NT2/D1 (cell line): ENCODE data around the gene PHLDB3.

Source experiments
- SUZ12 ChIP-seq: IDR thresholded peaks from 2 replicates; pipeline ENCODE4 v1.6.1; 2011; ENCODE audit not compliant: insufficient read length, insufficient read depth; ENCODE audit errors: extremely low read depth
- YY1 ChIP-seq: IDR thresholded peaks from 2 replicates; pipeline ENCODE4 v1.6.1; 2011; ENCODE audit not compliant: insufficient read length, insufficient read depth
- ZNF274 ChIP-seq: IDR thresholded peaks from 2 replicates; pipeline ENCODE4 v1.6.1; 2011; ENCODE audit warnings: mild to moderate bottlenecking, low read depth, low read length

DNA sequence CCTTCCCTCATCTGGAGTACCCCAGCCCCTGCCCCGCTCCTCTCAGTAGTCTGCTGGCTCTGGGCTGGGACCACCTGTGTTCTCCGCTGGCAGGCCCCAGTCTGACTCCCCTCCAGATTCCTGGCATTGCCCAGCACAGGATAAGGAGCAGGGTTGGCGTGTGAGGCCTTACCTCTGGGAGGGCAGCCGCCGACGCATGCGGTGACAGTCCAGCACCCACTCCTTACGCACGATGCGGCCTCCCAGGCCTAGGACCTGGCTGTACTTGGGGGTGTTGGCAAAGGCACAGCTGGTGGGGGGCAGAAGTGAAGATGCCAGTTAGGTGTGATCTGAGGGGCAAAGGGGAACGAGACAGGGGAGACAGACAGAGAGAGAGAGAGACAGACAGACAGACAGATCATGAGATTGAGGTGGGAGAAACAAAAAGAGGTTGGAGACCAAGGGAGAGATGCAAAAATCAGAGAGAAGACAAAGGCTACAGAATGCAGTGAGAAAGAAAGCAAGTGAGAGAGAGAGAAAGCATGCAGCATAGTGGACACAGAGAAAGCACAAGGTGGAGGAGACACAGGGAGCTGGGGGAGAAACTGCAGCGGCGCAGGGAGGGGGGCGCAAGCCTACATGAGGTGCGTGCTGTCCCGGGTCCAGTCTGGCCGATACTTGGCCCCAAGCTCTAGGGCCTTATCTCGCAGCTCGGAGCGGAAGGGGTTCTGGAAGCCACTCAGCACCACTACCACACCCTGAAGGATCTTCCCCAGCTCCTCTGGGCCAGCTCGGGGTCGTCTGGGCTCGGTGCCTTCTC is 47.1 kb upstream of the PHLDB3 start:
- TF ChIP-seq YY1 = no peak
- no peak for TF ChIP-seq ZNF274
- TF ChIP-seq SUZ12 = no peak
